OCI-LY7 (cell line): ENCODE data around the gene NPAT. TPM values are rescaled to one million over a fixed set of nuclear protein-coding genes. Genes with fewer than 3 reads are reported as not detected.

Source experiments
- BruUV-seq: library from RNA; stranded (reverse); fragments of 400-500 nt; replicated peaks from 2 replicates; lab custom pipeline; 2021; lab: Mats Ljungman, UMichigan
- CTCF ChIA-PET: fragments of 300-600 bp; sonication (Branson Sonifier 250); formaldehyde crosslinking; loops from one replicate; lab custom pipeline; 2022; ENCODE audit warnings: antibody characterized with exemption; ENCODE audit not compliant: unreplicated experiment; lab: Charles Lee
- POLR2A ChIA-PET: fragments of 300-600 bp; sonication (Branson Sonifier 250); formaldehyde crosslinking; loops from one replicate; lab custom pipeline; 2022; ENCODE audit warnings: antibody characterized with exemption; lab: Charles Lee
- DNase-seq: peaks from one replicate; pipeline ENCODE4 v3.0.0-alpha.2; 2015; ENCODE audit warnings: low spot score
- H2AFZ ChIP-seq: fragments of 200-600 bp; sonication (generic), shearing (Covaris generic); 2 replicates; pipeline ENCODE4 v1.6.1; 2014; ENCODE audit warnings: mild to moderate bottlenecking, antibody characterized with exemption, low read length, moderate library complexity
- H3K27ac ChIP-seq: fragments of 200-600 bp; sonication (generic); 2 replicates; pipeline ENCODE4 v1.5.1; 2014; ENCODE audit warnings: mixed run types, low read depth, mild to moderate bottlenecking, moderate library complexity, low read length, inconsistent platforms; ENCODE audit not compliant: poor library complexity, severe bottlenecking
- H3K36me3 ChIP-seq: fragments of 200-600 bp; sonication (generic); 2 replicates; pipeline ENCODE4 v1.6.1; 2014; ENCODE audit warnings: mild to moderate bottlenecking, antibody characterized with exemption, low read length, moderate library complexity, mixed read lengths; ENCODE audit not compliant: insufficient read depth
- H3K4me1 ChIP-seq: fragments of 200-600 bp; sonication (generic); 2 replicates; pipeline ENCODE4 v1.5.1; 2014; ENCODE audit warnings: mild to moderate bottlenecking, low read length; ENCODE audit not compliant: insufficient read depth, poor library complexity, severe bottlenecking
- H3K4me2 ChIP-seq: fragments of 200-600 bp; sonication (generic); 2 replicates; pipeline ENCODE4 v1.6.1; 2014; ENCODE audit warnings: mild to moderate bottlenecking, low read length
- H3K4me3 ChIP-seq: fragments of 200-600 bp; sonication (generic); 2 replicates; pipeline ENCODE4 v1.5.1; 2014; ENCODE audit warnings: mild to moderate bottlenecking, low read depth, low read length; ENCODE audit not compliant: poor library complexity, severe bottlenecking
- H3K79me2 ChIP-seq: fragments of 200-600 bp; sonication (generic); 2 replicates; pipeline ENCODE4 v1.6.1; 2016; ENCODE audit warnings: low read depth, mild to moderate bottlenecking, low read length, moderate library complexity, mixed read lengths; ENCODE audit not compliant: insufficient read depth
- H3K9me2 ChIP-seq: fragments of 200-600 bp; sonication (generic); 2 replicates; pipeline ENCODE4 v1.6.1; 2016; ENCODE audit warnings: mild to moderate bottlenecking, low read length, mixed read lengths; ENCODE audit not compliant: insufficient read depth
- H3K9me3 ChIP-seq: fragments of 200-600 bp; sonication (generic); 2 replicates; pipeline ENCODE4 v1.6.1; 2014; ENCODE audit warnings: mild to moderate bottlenecking, mixed run types, low read length, mixed read lengths
- H4K20me1 ChIP-seq: fragments of 200-600 bp; sonication (generic); 2 replicates; pipeline ENCODE4 v1.6.1; 2014; ENCODE audit warnings: mild to moderate bottlenecking, antibody characterized with exemption, low read length, moderate library complexity, mixed read lengths; ENCODE audit not compliant: insufficient read depth
- EZH2phosphoT487 ChIP-seq: fragments of 200-600 bp; sonication (generic); IDR thresholded peaks from 2 replicates; pipeline ENCODE4 v1.6.1; 2018; ENCODE audit warnings: low read depth, borderline replicate concordance, mild to moderate bottlenecking, mixed run types, antibody characterized with exemption, low read length, moderate library complexity, mixed read lengths
- intact Hi-C: fragments of 100-400 bp; cut with micrococcal nuclease; formaldehyde crosslinking; loops from one replicate; pipeline ENCODE4 v1.10.0; 2022; ENCODE audit not compliant: unreplicated experiment
- total RNA-seq, 2 experiments: library from RNA; depleted of rRNA in 1 of 2; stranded (reverse); fragments of >200 nt in 1 of 2; shearing (Covaris generic) in 1 of 2; gene quantifications; 2 replicates each; pipeline ENCODE4 v1.2.3, GENCODE V29; 2014 to 2022
- TF ChIP-seq, protein P1 (sequence below): fragments of 200-600 bp; sonication (generic); conservative IDR thresholded peaks from 2 replicates; pipeline ENCODE4 v1.5.1; 2014; ENCODE audit warnings: mild to moderate bottlenecking, antibody characterized with exemption, low read length, moderate library complexity, mixed read lengths

The NPAT gene
- total RNA-seq, 2 experiments from 2014 or later = 22.6 to 26.9 TPM

- Histone ChIP-seq H3K4me1 (no peaks in the 10 kb centered on the region), H4K20me1 (no peaks in the 10 kb centered on the region), H3K4me3 (no peak overlapping the region), H3K36me3 (peaks cover 94% of the 10 kb centered on the region), H3K9me2 (no peaks in the 10 kb centered on the region), H2AFZ (no peak overlapping the region), H3K27ac (no peak overlapping the region), H3K9me3 (no peaks in the 10 kb centered on the region), H3K79me2 (no peaks in the 10 kb centered on the region; the same call in 1 of the 2 replicates), H3K4me2 (no peak overlapping the region)
- ChIA-PET POLR2A (interaction anchor here (0.5 to 1.9 kb wide), 4 partner anchors 12 to 42 kb away, joined by 3 to 10 read pairs (median 6); no protein-coding TSS in a partner anchor), CTCF (no interaction called here)
- intact Hi-C loops = no loop called here
- no peak for DNase-seq
- no peak for TF ChIP-seq EZH2phosphoT487
- TF ChIP-seq, protein P1, sequence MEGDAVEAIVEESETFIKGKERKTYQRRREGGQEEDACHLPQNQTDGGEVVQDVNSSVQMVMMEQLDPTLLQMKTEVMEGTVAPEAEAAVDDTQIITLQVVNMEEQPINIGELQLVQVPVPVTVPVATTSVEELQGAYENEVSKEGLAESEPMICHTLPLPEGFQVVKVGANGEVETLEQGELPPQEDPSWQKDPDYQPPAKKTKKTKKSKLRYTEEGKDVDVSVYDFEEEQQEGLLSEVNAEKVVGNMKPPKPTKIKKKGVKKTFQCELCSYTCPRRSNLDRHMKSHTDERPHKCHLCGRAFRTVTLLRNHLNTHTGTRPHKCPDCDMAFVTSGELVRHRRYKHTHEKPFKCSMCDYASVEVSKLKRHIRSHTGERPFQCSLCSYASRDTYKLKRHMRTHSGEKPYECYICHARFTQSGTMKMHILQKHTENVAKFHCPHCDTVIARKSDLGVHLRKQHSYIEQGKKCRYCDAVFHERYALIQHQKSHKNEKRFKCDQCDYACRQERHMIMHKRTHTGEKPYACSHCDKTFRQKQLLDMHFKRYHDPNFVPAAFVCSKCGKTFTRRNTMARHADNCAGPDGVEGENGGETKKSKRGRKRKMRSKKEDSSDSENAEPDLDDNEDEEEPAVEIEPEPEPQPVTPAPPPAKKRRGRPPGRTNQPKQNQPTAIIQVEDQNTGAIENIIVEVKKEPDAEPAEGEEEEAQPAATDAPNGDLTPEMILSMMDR = no peak
- BruUV-seq = no TSS peak
Observed at GRCh38 chr11:108253176-108253575, 30.7 kb upstream of the NPAT start.

DNA sequence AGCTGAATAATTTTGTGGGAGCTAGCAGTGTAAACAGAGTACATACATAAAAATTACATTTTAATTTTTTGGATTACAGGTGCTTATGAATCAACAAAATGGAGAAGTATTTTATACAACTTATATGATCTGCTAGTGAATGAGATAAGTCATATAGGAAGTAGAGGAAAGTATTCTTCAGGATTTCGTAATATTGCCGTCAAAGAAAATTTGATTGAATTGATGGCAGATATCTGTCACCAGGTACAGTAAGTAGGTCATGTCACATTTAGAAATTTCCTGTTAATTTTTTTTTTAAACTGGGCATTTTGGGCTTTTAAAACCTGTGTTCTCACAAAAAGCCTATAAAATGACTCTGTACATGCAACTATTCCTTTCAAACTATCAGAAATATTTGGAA lies 24.4 kb upstream of the NPAT start:
- TF ChIP-seq, protein P1 = no peak
- H3K4me1 ChIP-seq = no peaks in the 10 kb centered on the region
- no peak overlapping the region for H3K4me2 ChIP-seq
- H3K79me2 ChIP-seq = no peaks in the 10 kb centered on the region; the same call in 1 of the 2 replicates
- ChIA-PET CTCF (no interaction called here), POLR2A (interaction anchor here (0.7 kb wide), 1 partner anchor 39 kb away, joined by 3 read pairs; no protein-coding TSS in a partner anchor)
- no TSS peak for BruUV-seq
- H3K9me3 ChIP-seq = no peaks in the 10 kb centered on the region
- H4K20me1 ChIP-seq = no peaks in the 10 kb centered on the region
- H3K4me3 ChIP-seq = no peak overlapping the region
- H3K36me3 ChIP-seq = peaks cover 87% of the 10 kb centered on the region
- no peak overlapping the region for H2AFZ ChIP-seq
- no peaks in the 10 kb centered on the region for H3K9me2 ChIP-seq
- no peak for DNase-seq
- H3K27ac ChIP-seq = no peak overlapping the region
- intact Hi-C loops = no loop called here

DNA sequence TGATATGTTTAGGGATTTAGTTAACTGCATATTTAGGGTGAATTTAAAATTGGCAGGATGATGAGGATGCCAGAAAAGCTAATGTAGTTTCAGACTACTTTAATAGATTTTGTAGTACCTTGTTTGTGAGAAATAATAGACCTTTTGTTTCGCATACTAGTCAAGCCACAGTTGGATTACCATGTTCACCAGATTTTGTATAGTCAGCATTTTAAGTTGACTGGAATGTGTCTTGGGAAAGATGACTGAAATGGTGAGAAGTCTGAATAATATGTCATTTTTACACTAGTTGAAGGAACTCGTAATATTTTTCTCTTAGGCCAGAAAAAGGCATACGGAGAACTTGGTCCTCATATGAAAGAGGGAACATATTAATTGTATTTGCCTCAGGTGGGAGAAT lies 23.9 kb upstream of the NPAT start:
- H2AFZ ChIP-seq = no peak overlapping the region
- ChIA-PET POLR2A (interaction anchor here (0.6 to 1.1 kb wide), 4 partner anchors 9 to 39 kb away, joined by 3 to 5 read pairs (median 4); no protein-coding TSS in a partner anchor), CTCF (no interaction called here)
- H3K36me3 ChIP-seq = peaks cover 87% of the 10 kb centered on the region
- H3K9me2 ChIP-seq = no peaks in the 10 kb centered on the region
- H3K79me2 ChIP-seq = no peaks in the 10 kb centered on the region; the same call in 1 of the 2 replicates
- no TSS peak for BruUV-seq
- no peak for DNase-seq
- no peaks in the 10 kb centered on the region for H3K4me1 ChIP-seq
- H3K27ac ChIP-seq = no peak overlapping the region
- TF ChIP-seq EZH2phosphoT487 = no peak
- TF ChIP-seq, protein P1 = no peak
- H3K4me2 ChIP-seq = no peak overlapping the region
- H3K4me3 ChIP-seq = no peak overlapping the region
- H4K20me1 ChIP-seq = no peaks in the 10 kb centered on the region
- H3K9me3 ChIP-seq = 0 out of 2 replicates have a peak, but pooled peaks cover under 1% of the 10 kb centered on the region
- intact Hi-C loops = no loop called here
